HEK293 (cell line): ENCODE measurements around the gene LLGL2.

Experiments
- BCL11B ChIP-seq: fragments of 450-650 bp; formaldehyde crosslinking; IDR thresholded peaks from 2 replicates; pipeline ENCODE4 v1.5.1; 2016; ENCODE audit warnings: low read depth, missing biosample characterization, missing genetic modification characterization
- EGR2 ChIP-seq: fragments of 450-650 bp; formaldehyde crosslinking; IDR thresholded peaks from 2 replicates; pipeline ENCODE4 v1.5.1; 2016; ENCODE audit warnings: low read depth, missing biosample characterization, missing genetic modification characterization
- GFI1B ChIP-seq: fragments of 450-650 bp; formaldehyde crosslinking; IDR thresholded peaks from 2 replicates; pipeline ENCODE4 v1.5.1; 2016; ENCODE audit warnings: missing biosample characterization, missing genetic modification characterization
- GLI2 ChIP-seq: fragments of 450-650 bp; formaldehyde crosslinking; IDR thresholded peaks from 2 replicates; pipeline ENCODE4; 2017; ENCODE audit warnings: missing biosample characterization, missing genetic modification characterization, low read depth, borderline replicate concordance
- GLIS1 ChIP-seq: fragments of 450-650 bp; formaldehyde crosslinking; IDR thresholded peaks from 2 replicates; pipeline ENCODE4 v1.5.1; 2016; ENCODE audit warnings: missing biosample characterization, missing genetic modification characterization
- GLIS2 ChIP-seq: fragments of 450-650 bp; formaldehyde crosslinking; IDR thresholded peaks from 2 replicates; pipeline ENCODE4 v1.5.1; 2016; ENCODE audit warnings: missing biosample characterization, missing genetic modification characterization
- KLF10 ChIP-seq: fragments of 450-650 bp; IDR thresholded peaks from 2 replicates; pipeline ENCODE4 v1.5.1; 2018; ENCODE audit warnings: missing biosample characterization, mild to moderate bottlenecking, missing genetic modification characterization
- KLF16 ChIP-seq: fragments of 450-650 bp; formaldehyde crosslinking; IDR thresholded peaks from 2 replicates; pipeline ENCODE4 v1.5.1; 2017; ENCODE audit warnings: missing biosample characterization, missing genetic modification characterization
- KLF8 ChIP-seq: fragments of 450-650 bp; formaldehyde crosslinking; IDR thresholded peaks from 2 replicates; pipeline ENCODE4 v1.5.1; 2016; ENCODE audit warnings: missing biosample characterization, missing genetic modification characterization
- SP3 ChIP-seq: fragments of 450-650 bp; formaldehyde crosslinking; IDR thresholded peaks from 2 replicates; pipeline ENCODE4 v1.5.1; 2016; ENCODE audit warnings: missing biosample characterization, missing genetic modification characterization
- WT1 ChIP-seq: fragments of 450-650 bp; formaldehyde crosslinking; IDR thresholded peaks from 2 replicates; pipeline ENCODE4 v1.5.1; 2016; ENCODE audit warnings: missing biosample characterization, missing genetic modification characterization
- ZBTB17 ChIP-seq: fragments of 450-650 bp; formaldehyde crosslinking; IDR thresholded peaks from 2 replicates; pipeline ENCODE4 v1.5.1; 2016; ENCODE audit warnings: missing biosample characterization, missing genetic modification characterization
- ZNF16 ChIP-seq: fragments of 450-650 bp; formaldehyde crosslinking; IDR thresholded peaks from 2 replicates; pipeline ENCODE4 v1.5.1; 2016; ENCODE audit warnings: low read depth, missing biosample characterization, missing genetic modification characterization
- ZNF302 ChIP-seq: fragments of 450-650 bp; formaldehyde crosslinking; IDR thresholded peaks from 2 replicates; pipeline ENCODE4 v1.5.1; 2016; ENCODE audit warnings: missing biosample characterization, missing genetic modification characterization, low read depth
- ZNF335 ChIP-seq: fragments of 450-650 bp; formaldehyde crosslinking; conservative IDR thresholded peaks from 2 replicates; pipeline ENCODE4 v1.5.1; 2016; ENCODE audit warnings: missing biosample characterization, missing genetic modification characterization
- ZNF660 ChIP-seq: fragments of 450-650 bp; IDR thresholded peaks from 2 replicates; pipeline ENCODE4 v1.5.1; 2018; ENCODE audit warnings: missing biosample characterization, mild to moderate bottlenecking, missing genetic modification characterization
- ZNF677 ChIP-seq: fragments of 450-650 bp; IDR thresholded peaks from 2 replicates; pipeline ENCODE4 v1.5.0; 2018; ENCODE audit warnings: missing biosample characterization, mild to moderate bottlenecking, missing genetic modification characterization, moderate library complexity
- ZNF701 ChIP-seq: fragments of 450-650 bp; formaldehyde crosslinking; IDR thresholded peaks from 2 replicates; pipeline ENCODE4 v1.5.1; 2016; ENCODE audit warnings: missing biosample characterization, missing genetic modification characterization
- TF ChIP-seq, protein P1 (sequence below): fragments of 450-650 bp; formaldehyde crosslinking; IDR thresholded peaks from 2 replicates; pipeline ENCODE4 v1.5.1; 2016; ENCODE audit warnings: missing biosample characterization, missing genetic modification characterization, low read depth
- TF ChIP-seq, protein P2 (sequence below): fragments of 450-650 bp; formaldehyde crosslinking; IDR thresholded peaks from 2 replicates; pipeline ENCODE4 v1.5.1; 2016; ENCODE audit warnings: missing biosample characterization, missing genetic modification characterization
- TF ChIP-seq, protein P3 (sequence below): fragments of 450-650 bp; formaldehyde crosslinking; IDR thresholded peaks from 2 replicates; pipeline ENCODE4 v1.5.1; 2016; ENCODE audit warnings: missing biosample characterization, missing genetic modification characterization
- TF ChIP-seq, protein P4 (sequence below): fragments of 450-650 bp; formaldehyde crosslinking; IDR thresholded peaks from 2 replicates; pipeline ENCODE4 v1.5.1; 2016; ENCODE audit warnings: missing biosample characterization, missing genetic modification characterization
- TF ChIP-seq, protein P5 (sequence below): fragments of 450-650 bp; formaldehyde crosslinking; IDR thresholded peaks from 2 replicates; pipeline ENCODE4 v1.5.1; 2017; ENCODE audit warnings: missing biosample characterization, missing genetic modification characterization
- TF ChIP-seq, protein P6 (sequence below): fragments of 450-650 bp; formaldehyde crosslinking; IDR thresholded peaks from 2 replicates; pipeline ENCODE4 v1.5.0; 2017; ENCODE audit warnings: missing biosample characterization, missing genetic modification characterization, borderline replicate concordance
- TF ChIP-seq, protein P7 (sequence below): fragments of 450-650 bp; formaldehyde crosslinking; IDR thresholded peaks from 2 replicates; pipeline ENCODE4 v1.5.1; 2017; ENCODE audit warnings: missing biosample characterization, missing genetic modification characterization

LLGL2 gene

DNA sequence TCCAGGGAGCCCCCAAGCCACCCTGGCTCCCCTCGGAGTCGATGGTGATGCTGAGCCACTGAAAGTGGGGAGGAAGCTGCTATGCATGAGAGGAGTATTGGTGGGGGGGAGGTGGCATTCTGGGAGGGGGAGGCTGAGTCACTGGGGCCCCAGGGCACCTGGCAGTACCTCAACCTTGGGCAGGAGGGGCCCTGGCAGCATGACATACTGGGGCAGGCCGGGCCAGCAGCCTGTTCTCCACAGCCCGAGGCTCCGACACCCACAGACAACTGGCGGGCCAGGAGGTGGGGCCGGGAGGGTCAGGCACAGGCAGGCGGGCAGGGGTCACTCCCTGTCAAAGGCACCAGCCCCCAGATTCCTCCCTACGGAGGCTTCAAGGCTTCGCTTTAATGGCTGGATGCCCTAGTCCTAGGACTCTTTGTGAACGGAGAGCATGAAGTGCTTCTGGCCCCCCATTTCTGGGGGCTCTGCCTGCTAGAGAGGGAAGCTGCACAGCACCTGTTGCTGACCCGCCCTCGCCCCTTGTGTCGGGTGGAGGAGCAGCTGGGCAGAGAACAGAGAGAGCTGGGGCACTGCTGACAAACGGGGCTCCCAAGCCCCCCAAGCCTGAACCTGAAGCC, 11.1 kb upstream of the LLGL2 start (continued):
- TF ChIP-seq, protein P1, sequence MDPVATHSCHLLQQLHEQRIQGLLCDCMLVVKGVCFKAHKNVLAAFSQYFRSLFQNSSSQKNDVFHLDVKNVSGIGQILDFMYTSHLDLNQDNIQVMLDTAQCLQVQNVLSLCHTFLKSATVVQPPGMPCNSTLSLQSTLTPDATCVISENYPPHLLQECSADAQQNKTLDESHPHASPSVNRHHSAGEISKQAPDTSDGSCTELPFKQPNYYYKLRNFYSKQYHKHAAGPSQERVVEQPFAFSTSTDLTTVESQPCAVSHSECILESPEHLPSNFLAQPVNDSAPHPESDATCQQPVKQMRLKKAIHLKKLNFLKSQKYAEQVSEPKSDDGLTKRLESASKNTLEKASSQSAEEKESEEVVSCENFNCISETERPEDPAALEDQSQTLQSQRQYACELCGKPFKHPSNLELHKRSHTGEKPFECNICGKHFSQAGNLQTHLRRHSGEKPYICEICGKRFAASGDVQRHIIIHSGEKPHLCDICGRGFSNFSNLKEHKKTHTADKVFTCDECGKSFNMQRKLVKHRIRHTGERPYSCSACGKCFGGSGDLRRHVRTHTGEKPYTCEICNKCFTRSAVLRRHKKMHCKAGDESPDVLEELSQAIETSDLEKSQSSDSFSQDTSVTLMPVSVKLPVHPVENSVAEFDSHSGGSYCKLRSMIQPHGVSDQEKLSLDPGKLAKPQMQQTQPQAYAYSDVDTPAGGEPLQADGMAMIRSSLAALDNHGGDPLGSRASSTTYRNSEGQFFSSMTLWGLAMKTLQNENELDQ (tag by site-specific recombination) = no peak
- no peak for TF ChIP-seq GFI1B (tag by site-specific recombination)
- TF ChIP-seq, protein P2, sequence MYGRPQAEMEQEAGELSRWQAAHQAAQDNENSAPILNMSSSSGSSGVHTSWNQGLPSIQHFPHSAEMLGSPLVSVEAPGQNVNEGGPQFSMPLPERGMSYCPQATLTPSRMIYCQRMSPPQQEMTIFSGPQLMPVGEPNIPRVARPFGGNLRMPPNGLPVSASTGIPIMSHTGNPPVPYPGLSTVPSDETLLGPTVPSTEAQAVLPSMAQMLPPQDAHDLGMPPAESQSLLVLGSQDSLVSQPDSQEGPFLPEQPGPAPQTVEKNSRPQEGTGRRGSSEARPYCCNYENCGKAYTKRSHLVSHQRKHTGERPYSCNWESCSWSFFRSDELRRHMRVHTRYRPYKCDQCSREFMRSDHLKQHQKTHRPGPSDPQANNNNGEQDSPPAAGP (tag by site-specific recombination) = peak; percentile 98
- TF ChIP-seq, protein P3, sequence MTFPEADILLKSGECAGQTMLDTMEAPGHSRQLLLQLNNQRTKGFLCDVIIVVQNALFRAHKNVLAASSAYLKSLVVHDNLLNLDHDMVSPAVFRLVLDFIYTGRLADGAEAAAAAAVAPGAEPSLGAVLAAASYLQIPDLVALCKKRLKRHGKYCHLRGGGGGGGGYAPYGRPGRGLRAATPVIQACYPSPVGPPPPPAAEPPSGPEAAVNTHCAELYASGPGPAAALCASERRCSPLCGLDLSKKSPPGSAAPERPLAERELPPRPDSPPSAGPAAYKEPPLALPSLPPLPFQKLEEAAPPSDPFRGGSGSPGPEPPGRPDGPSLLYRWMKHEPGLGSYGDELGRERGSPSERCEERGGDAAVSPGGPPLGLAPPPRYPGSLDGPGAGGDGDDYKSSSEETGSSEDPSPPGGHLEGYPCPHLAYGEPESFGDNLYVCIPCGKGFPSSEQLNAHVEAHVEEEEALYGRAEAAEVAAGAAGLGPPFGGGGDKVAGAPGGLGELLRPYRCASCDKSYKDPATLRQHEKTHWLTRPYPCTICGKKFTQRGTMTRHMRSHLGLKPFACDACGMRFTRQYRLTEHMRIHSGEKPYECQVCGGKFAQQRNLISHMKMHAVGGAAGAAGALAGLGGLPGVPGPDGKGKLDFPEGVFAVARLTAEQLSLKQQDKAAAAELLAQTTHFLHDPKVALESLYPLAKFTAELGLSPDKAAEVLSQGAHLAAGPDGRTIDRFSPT = peak; percentile 46; the same call in 1 of the 2 replicates
- TF ChIP-seq ZNF660 (tag by site-specific recombination) = no peak
- peak; percentile 35 for TF ChIP-seq EGR2 (tag by site-specific recombination)
- TF ChIP-seq ZNF677 (tag by site-specific recombination) = no peak
- TF ChIP-seq KLF8 (tag by site-specific recombination) = peak; percentile 33; the same call in 1 of the 2 replicates
- peak; percentile 85 for TF ChIP-seq GLIS1 (tag by site-specific recombination)
- no peak for TF ChIP-seq KLF10 (tag by site-specific recombination)
- TF ChIP-seq ZNF335 (tag by site-specific recombination) = no peak
- peak; percentile 36 for TF ChIP-seq SP3 (tag by site-specific recombination)
- TF ChIP-seq, protein P4, sequence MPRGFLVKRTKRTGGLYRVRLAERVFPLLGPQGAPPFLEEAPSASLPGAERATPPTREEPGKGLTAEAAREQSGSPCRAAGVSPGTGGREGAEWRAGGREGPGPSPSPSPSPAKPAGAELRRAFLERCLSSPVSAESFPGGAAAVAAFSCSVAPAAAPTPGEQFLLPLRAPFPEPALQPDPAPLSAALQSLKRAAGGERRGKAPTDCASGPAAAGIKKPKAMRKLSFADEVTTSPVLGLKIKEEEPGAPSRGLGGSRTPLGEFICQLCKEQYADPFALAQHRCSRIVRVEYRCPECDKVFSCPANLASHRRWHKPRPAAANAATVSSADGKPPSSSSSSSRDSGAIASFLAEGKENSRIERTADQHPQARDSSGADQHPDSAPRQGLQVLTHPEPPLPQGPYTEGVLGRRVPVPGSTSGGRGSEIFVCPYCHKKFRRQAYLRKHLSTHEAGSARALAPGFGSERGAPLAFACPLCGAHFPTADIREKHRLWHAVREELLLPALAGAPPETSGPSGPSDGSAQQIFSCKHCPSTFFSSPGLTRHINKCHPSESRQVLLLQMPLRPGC (tag by site-specific recombination) = 0 out of 2 replicates have a peak, but pooled peaks have one; percentile 9
- no peak for TF ChIP-seq GLI2 (tag by site-specific recombination)
- 0 out of 2 replicates have a peak, but pooled peaks have one; percentile 19 for TF ChIP-seq KLF16 (tag by site-specific recombination)
- TF ChIP-seq ZBTB17 (tag by site-specific recombination) = no peak
- no peak for TF ChIP-seq ZNF16 (tag by site-specific recombination)
- TF ChIP-seq GLIS2 (tag by site-specific recombination) = peak; percentile 54
- TF ChIP-seq, protein P5, sequence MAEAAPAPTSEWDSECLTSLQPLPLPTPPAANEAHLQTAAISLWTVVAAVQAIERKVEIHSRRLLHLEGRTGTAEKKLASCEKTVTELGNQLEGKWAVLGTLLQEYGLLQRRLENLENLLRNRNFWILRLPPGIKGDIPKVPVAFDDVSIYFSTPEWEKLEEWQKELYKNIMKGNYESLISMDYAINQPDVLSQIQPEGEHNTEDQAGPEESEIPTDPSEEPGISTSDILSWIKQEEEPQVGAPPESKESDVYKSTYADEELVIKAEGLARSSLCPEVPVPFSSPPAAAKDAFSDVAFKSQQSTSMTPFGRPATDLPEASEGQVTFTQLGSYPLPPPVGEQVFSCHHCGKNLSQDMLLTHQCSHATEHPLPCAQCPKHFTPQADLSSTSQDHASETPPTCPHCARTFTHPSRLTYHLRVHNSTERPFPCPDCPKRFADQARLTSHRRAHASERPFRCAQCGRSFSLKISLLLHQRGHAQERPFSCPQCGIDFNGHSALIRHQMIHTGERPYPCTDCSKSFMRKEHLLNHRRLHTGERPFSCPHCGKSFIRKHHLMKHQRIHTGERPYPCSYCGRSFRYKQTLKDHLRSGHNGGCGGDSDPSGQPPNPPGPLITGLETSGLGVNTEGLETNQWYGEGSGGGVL (tag by site-specific recombination) = peak; percentile 97
- no peak for TF ChIP-seq ZNF302 (tag by site-specific recombination)
- TF ChIP-seq ZNF701 (tag by site-specific recombination) = no peak
- TF ChIP-seq, protein P6, sequence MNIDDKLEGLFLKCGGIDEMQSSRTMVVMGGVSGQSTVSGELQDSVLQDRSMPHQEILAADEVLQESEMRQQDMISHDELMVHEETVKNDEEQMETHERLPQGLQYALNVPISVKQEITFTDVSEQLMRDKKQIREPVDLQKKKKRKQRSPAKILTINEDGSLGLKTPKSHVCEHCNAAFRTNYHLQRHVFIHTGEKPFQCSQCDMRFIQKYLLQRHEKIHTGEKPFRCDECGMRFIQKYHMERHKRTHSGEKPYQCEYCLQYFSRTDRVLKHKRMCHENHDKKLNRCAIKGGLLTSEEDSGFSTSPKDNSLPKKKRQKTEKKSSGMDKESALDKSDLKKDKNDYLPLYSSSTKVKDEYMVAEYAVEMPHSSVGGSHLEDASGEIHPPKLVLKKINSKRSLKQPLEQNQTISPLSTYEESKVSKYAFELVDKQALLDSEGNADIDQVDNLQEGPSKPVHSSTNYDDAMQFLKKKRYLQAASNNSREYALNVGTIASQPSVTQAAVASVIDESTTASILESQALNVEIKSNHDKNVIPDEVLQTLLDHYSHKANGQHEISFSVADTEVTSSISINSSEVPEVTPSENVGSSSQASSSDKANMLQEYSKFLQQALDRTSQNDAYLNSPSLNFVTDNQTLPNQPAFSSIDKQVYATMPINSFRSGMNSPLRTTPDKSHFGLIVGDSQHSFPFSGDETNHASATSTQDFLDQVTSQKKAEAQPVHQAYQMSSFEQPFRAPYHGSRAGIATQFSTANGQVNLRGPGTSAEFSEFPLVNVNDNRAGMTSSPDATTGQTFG (tag by site-specific recombination) = no peak
- peak; percentile 43 for TF ChIP-seq WT1 (tag by site-specific recombination)
- no peak for TF ChIP-seq BCL11B (tag by site-specific recombination)
- TF ChIP-seq, protein P7, sequence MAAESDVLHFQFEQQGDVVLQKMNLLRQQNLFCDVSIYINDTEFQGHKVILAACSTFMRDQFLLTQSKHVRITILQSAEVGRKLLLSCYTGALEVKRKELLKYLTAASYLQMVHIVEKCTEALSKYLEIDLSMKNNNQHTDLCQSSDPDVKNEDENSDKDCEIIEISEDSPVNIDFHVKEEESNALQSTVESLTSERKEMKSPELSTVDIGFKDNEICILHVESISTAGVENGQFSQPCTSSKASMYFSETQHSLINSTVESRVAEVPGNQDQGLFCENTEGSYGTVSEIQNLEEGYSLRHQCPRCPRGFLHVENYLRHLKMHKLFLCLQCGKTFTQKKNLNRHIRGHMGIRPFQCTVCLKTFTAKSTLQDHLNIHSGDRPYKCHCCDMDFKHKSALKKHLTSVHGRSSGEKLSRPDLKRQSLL (tag by site-specific recombination) = peak; percentile 48; the same call in 1 of the 2 replicates
